ENCODE data around the gene ALPL.
"Not testable (repeated sequence)": the region's sequence is repeated elsewhere in the genome, so short reads cannot be mapped to it uniquely, and the experiment has no call there.

ALPL gene

GRCh38 chr1:21563971-21564370, 54.7 kb downstream of the ALPL start:
- DNase-seq, result no peak

DNA sequence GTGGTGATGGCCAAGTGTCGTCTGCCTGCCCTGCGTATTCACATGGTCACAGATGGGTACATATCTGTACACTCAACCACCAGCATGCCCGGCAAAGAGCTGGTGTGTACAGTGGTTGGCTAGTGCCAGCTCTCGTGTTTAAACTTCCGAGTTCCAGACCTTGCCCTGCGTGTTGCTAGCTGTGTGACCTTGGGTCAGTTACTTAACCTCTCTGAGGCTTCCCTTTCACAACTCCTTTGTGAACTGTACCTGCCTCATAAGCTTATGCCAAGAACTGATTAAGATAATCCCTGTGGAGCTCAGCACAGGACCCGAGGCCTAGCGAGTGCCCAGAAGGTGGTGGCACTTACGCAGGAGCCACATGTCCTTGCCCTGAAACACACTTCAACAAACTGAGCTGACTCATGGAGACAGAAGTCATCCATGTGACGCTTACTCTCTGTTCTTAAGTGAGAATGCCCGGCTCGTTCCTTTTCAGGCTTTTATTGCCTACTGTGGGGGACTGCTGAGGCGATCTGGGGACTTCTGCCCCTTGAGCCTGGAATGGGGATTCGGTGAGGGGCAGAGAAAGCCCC, 55.4 kb downstream of the ALPL start:
- no peak for DNase-seq

DNA sequence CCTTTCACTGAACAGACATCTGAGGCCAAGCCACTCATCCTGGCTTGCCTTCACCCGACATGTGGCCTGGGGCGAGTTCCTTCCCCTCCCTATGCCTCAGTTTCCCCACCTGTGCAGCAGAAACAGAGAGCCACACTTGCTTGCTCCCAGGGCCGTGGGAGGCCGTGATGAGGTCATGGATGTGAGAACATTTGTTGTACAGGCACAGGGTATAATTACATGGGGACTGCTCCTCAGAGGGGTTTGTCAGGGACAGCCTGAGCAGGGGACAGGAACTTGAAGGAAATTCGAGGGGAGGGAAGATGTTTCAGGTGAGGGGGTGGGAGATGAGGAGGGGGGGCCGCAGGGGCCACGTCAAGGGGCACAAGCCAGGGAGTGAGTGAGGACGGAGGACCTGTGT, 56.1 kb downstream of the ALPL start:
- no peak for DNase-seq

GRCh38 chr1:21566361-21566760, 57.1 kb downstream of the ALPL start:
- not testable (repeated sequence) for DNase-seq

- DNase-seq, result no peak
Measured at GRCh38 chr1:21567241-21568005, 58.2 kb downstream of the ALPL start.

- no peak for DNase-seq
Measured at GRCh38 chr1:21568006-21568746, 59.0 kb downstream of the ALPL start.

- DNase-seq, result no peak
Measured at GRCh38 chr1:21568809-21569385, 59.7 kb downstream of the ALPL start.

DNA sequence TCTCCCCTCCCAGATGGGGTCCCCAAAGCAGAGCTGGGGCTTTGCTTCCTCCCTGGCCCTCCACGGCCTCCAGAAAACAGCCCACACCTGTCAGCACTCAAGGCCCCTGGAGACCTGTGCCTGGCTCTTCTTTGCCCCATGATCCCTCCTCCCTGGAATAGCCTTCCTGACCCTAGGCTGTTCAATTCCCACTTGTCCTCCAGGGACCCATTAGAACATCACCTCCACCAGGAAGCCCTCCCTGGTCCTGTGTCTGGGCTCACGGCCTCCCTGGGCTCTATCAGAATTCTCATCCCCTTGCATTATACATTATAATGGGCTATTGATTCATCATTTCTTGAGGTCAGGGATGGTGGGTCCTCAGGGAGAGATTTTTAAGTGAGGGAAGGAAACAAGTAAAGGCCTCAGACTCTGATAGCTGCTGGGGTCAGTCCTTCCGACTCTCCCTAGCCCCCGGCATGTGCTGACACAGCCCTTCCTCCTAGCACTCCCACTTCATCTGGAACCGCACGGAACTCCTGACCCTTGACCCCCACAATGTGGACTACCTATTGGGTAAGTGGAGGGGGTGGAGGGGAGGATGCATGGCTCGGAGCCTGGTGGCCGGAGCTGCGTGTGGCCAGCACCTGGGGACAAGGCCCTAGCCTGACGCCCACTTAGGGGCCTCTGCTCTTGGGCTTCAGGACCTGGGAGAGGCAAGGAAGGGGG, 60.8 kb downstream of the ALPL start:
- DNase-seq, result no peak

- no peak for DNase-seq
Measured at GRCh38 chr1:21570528-21570875, 61.3 kb downstream of the ALPL start.

- no peak for DNase-seq
Measured at GRCh38 chr1:21570885-21571284, 61.7 kb downstream of the ALPL start.

DNA sequence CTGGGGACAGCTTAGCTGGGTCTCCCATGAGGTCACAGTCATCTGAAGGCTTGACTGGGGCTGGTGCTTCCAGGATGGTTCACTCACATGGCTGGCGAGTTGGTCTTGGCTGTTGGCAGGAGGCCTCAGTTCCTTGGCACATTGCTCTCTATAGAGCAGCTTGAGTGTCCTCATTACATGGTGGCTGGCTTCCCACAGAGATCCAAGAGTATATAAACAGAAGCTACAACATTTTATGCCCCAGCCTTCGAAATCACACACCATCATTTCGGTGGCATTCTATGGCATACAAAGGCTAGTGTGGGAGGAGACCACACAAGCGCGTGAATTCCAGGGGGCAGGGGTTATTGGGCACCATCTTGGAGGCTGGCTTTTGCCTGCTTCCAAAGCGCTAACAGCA, 63.0 kb downstream of the ALPL start:
- no peak for DNase-seq

- no peak for DNase-seq
Measured at GRCh38 chr1:21572735-21573277, 63.6 kb downstream of the ALPL start.

DNA sequence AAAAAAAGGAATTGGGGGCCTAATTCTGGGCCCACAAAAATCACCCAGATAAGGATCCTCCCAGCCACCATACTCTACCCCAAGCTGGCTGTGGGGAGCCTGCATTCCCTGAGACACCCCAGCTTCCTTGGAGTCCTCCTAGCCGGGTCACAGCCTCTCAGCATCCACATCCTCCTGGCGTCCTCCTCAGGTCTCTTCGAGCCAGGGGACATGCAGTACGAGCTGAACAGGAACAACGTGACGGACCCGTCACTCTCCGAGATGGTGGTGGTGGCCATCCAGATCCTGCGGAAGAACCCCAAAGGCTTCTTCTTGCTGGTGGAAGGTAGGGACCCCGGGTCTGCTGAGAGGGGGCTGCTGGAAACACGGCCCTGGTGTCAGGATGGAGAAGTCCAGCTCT, 64.3 kb downstream of the ALPL start:
- no peak for DNase-seq

- DNase-seq, result peak; percentile 28
Measured at GRCh38 chr1:21573971-21574465, 64.8 kb downstream of the ALPL start.

- DNase-seq, result no peak
Measured at GRCh38 chr1:21574466-21575151, 65.4 kb downstream of the ALPL start.

- no peak for DNase-seq
Measured at GRCh38 chr1:21575351-21575942, 66.2 kb downstream of the ALPL start.

GRCh38 chr1:21576031-21576797, 67.0 kb downstream of the ALPL start:
- no peak for DNase-seq

- no peak for DNase-seq
Measured at GRCh38 chr1:21576798-21577187, 67.6 kb downstream of the ALPL start.

- no peak for DNase-seq
Measured at GRCh38 chr1:21577324-21577723, 68.1 kb downstream of the ALPL start.

DNA sequence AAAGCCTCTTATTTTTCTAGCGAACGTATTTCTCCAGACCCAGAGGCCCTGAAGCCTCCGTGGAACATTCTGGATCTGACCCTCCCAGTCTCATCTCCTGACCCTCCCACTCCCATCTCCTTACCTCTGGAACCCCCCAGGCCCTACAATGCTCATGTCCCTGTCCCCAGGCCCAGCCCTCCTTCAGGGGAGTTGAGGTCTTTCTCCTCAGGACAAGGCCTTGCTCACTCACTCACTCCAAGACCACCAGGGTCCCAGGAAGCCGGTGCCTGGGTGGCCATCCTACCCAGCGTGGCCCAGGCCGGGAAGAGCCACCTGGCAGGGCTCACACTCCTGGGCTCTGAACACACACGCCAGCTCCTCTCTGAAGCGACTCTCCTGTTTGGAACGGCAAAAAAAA, 68.7 kb downstream of the ALPL start:
- DNase-seq, result no peak

- DNase-seq, result no peak
Measured at GRCh38 chr1:21579791-21580190, 70.6 kb downstream of the ALPL start.

Data from activated CD4-positive, alpha-beta T cell treated with anti-CD3 and anti-CD28 coated beads, Interleukin-2, amount 50 U/mL, for 16 hours (primary cell).